BE2C (cell line): ENCODE data around the gene PSORS1C1.

ENCODE experiments used
- DNase-seq: peaks from one replicate; pipeline ENCODE4 v3.0.0-alpha.2; 2020
- H3K27me3 ChIP-seq: fragments of 250-450 bp; sonication (Bioruptor Pico); 2 replicates; pipeline ENCODE4 v1.5.1; 2020; ENCODE audit warnings: mild to moderate bottlenecking
- H3K36me3 ChIP-seq: fragments of 250-450 bp; sonication (Bioruptor Pico); 2 replicates; pipeline ENCODE4 v1.5.1; 2020; ENCODE audit warnings: mild to moderate bottlenecking
- H3K4me1 ChIP-seq: fragments of 250-450 bp; sonication (Bioruptor Pico); 2 replicates; pipeline ENCODE4 v1.5.1; 2020
- H3K4me3 ChIP-seq: 2 replicates; pipeline ENCODE4 v1.5.1; 2011; ENCODE audit warnings: low read depth, low read length
- H3K9me3 ChIP-seq: fragments of 250-450 bp; sonication (Bioruptor Pico); 2 replicates; pipeline ENCODE4 v1.5.1; 2020
- CTCF ChIP-seq: IDR thresholded peaks from 2 replicates; pipeline ENCODE4 v1.5.1; 2012; ENCODE audit warnings: mild to moderate bottlenecking, low read depth, low read length

PSORS1C1 gene

DNA sequence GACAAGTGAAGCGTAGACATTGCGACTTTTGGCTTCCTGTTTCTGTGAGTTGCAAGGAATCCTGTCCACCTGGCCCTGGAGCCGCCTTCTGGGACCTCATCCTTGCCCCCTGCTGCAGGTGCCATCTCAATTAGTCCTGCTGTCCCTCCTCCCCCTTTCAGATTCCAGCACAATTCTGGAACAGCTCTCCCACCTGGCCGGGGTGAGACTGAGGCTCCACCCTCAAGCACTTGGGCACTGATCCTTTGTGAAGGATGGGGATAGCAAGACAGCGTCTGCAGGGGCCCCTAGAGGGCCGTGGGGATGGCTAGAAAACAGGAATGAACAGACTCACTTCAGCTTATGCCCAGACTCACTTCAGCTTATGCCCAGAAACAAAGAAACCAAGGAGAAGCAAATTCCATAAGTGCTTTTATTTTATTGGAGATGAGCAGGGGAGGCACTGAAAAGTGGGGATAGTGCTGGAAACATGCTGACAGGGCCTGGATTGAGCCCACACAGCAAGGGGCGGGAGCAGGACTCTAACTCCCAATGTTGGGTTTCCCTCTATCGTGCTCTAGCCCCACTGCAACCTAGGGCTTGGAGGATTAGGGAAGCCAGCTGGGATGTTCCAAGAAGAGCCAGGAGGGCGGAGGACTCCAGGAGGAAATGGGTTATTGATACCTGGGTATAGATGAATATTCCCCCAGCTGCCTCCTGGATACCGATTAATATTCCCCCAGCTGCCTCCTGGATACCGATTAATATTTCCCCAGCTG lies 3.6 kb upstream of the PSORS1C1 start:
- DNase-seq: no peak
- Histone ChIP-seq H3K36me3 (no peaks in the 10 kb centered on the region), H3K4me1 (no peaks in the 10 kb centered on the region), H3K4me3 (no peak overlapping the region), H3K27me3 (peaks cover 41% of the 10 kb centered on the region), H3K9me3 (no peaks in the 10 kb centered on the region)
- TF ChIP-seq CTCF: no peak

DNA sequence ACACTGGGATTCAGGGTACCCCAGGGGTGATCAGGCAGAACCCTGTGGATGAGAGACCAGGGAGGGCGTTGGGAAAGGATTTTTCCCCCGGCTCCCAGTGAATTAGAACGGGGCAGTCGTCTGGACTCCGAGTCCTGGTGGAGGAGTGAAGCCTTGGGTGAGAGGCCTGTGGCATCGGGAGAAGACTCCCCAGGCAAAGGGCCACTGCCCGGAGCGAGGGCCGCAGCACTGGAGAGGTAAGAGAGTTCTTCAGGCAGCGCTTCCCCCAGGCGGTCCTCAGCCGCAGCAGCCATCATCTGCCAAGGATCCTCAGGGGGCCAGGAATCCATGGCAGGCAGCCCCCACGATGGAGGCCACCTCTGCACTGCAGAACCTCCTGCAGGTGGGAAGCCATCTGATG lies 2.9 kb upstream of the PSORS1C1 start:
- no peaks in the 10 kb centered on the region for H3K36me3 ChIP-seq
- TF ChIP-seq CTCF: no peak
- DNase-seq: no peak
- H3K27me3 ChIP-seq: peaks cover 46% of the 10 kb centered on the region
- no peaks in the 10 kb centered on the region for H3K9me3 ChIP-seq
- no peak overlapping the region for H3K4me3 ChIP-seq
- no peaks in the 10 kb centered on the region for H3K4me1 ChIP-seq

DNA sequence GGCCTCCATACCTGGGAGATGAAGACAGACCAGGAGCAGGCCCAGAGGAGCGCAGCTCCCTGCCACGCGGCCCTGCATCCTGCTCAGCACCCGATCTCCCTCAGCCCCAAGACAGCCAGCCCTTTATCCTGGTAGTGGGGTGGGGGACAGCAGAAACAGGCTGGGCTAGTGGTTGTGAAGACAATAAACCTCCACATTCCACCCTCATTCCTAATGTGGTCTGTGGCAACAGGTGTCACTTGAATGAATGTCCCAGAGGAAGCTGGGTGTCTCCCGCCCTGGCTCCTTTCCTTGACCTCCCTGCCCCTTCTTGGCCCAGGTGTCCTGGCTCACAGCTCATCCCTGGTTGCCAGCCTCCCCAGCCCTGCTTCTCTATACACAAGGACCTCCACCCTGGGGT lies 2.1 kb upstream of the PSORS1C1 start, which contains the start of gene C6orf15:
Gene C6orf15, minus strand, starts transcription at position 98 of the 400 bp plus-strand sequence. Its CDS starts 20 bp downstream, at position 78.
- Histone ChIP-seq H3K9me3 (no peaks in the 10 kb centered on the region), H3K4me1 (no peaks in the 10 kb centered on the region), H3K4me3 (no peak within 1 kb of the TSS), H3K36me3 (no peaks in the 10 kb centered on the region), H3K27me3 (peaks cover 48% of the 10 kb centered on the region)
- TF ChIP-seq CTCF: no peak
- DNase-seq: no peak

DNA sequence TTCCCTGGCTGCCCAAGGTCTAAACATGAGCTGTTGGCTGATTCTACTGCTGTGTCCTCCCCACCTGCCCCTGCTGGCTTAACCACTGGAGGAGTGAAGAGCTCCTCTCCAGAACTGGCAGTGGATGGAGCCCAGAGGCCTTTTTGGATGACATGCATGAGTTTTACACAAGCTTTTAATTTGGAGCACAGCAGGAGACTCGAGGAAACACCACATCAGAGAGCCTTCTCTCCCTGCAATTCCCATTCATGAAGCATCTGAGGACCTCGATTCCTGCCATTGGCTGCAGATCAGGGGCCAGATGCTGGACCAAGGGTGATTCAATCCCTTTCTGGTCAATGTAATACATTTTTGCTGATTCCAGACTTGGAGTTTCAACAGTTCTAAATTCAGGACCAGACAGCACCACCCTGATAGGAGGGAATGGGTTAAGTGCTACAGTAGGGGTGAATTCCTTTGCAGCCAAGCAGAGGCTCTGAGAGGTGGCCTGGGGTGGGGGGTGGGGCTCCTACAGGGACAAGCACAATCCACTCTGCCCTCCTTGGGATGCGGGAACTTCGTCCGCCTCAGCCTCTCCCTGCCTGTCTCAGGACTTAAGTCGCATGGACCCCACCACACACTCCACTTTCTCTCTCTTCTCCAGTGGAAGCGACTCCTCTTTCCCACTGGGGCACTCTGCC lies 599 bp upstream of the PSORS1C1 start:
- TF ChIP-seq CTCF: no peak

DNA sequence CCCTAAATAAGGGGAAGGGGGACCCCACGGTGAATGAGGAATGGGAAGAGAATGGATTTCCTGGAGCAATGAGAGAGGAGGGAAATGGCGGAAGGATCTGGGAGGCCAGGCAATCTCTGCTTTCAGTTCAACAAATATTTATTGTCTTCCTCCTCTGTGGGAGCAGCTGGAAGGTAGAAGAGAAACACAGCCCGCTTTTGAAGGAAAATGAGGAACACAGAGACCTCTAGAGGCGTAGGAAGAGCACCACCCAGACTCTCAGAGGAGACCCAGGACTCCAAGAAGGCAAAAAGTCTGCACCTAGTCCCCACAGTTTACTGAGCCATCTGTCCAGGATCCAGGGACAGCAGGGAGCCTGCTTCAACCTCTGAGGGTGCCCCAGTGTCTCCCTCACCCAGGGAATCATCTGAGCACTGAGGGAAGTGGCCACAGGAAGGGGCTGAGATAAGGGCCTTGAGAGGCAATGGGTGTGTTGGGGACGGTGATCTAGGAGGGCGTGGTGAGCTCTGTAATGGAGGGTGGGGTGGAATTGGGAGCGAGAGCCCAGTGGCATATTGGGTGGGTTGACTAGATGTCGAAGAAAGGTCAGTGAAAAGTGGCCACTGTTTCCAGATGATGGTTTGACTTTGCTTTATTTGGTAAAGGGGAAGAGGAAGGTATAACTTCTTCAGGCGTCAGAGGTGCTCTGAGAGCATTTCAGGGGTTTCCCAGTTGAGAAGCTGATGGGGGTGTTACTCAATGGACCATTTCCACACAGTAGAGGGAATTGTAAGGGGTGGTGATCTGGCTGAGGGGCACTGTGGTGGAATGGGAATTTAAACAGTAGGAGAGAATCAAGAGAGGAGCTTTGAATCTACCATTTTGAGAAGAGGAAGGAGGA lies 610 bp downstream of the PSORS1C1 start:
- DNase-seq: no peak
- no peaks in the 10 kb centered on the region for H3K4me1 ChIP-seq
- TF ChIP-seq CTCF: no peak
- H3K4me3 ChIP-seq: no peak overlapping the region
- H3K27me3 ChIP-seq: peaks cover 49% of the 10 kb centered on the region
- no peaks in the 10 kb centered on the region for H3K36me3 ChIP-seq
- H3K9me3 ChIP-seq: no peaks in the 10 kb centered on the region

More for the DNA sequence above, 599 bp upstream of the PSORS1C1 start:
- Histone ChIP-seq H3K36me3 (no peaks in the 10 kb centered on the region), H3K9me3 (no peaks in the 10 kb centered on the region), H3K4me3 (no peak overlapping the region), H3K27me3 (peaks cover 56% of the 10 kb centered on the region), H3K4me1 (no peaks in the 10 kb centered on the region)
- DNase-seq: no peak
